HCT116 (cell line): ENCODE data around the gene RBBP8NL.

Source experiments
- JUND ChIP-seq: IDR thresholded peaks from 2 replicates; pipeline ENCODE4 v1.6.1; 2012
- POLR2A ChIP-seq: IDR thresholded peaks from 2 replicates; pipeline ENCODE4 v1.7.0; 2011; ENCODE audit warnings: borderline replicate concordance; ENCODE audit not compliant: insufficient read depth, insufficient read length; ENCODE audit errors: extremely low read depth
- POLR2AphosphoS5 ChIP-seq: IDR thresholded peaks from 2 replicates; pipeline ENCODE4 v1.6.1; 2011; ENCODE audit warnings: mild to moderate bottlenecking, low read depth, low read length, moderate library complexity
- SRF ChIP-seq: IDR thresholded peaks from 2 replicates; pipeline ENCODE4 v1.6.1; 2012; ENCODE audit warnings: low read depth
- YY1 ChIP-seq: IDR thresholded peaks from 2 replicates; pipeline ENCODE4 v1.6.1; 2011; ENCODE audit warnings: low read length, low read depth, moderate library complexity, mild to moderate bottlenecking; ENCODE audit not compliant: insufficient replicate concordance; ENCODE audit errors: extremely low read depth
- TF ChIP-seq, protein P1 (sequence below), 3 experiments: fragments of 200-600 bp in 1 of 3; sonication (generic) in 1 of 3; IDR thresholded peaks in 2 of 3; conservative IDR thresholded peaks in 1 of 3; 2 replicates each; pipeline ENCODE4 v1.5.1; 2012 to 2017; ENCODE audit warnings: low read depth in 2 of 3, low read length in 2 of 3, antibody characterized with exemption in 1 of 3, borderline replicate concordance in 1 of 3, control low read depth in 1 of 3, mild to moderate bottlenecking in 1 of 3, mixed read lengths in 1 of 3, mixed run types in 1 of 3, moderate library complexity in 1 of 3; ENCODE audit not compliant: insufficient read depth in 1 of 3
- TF ChIP-seq, protein P2 (sequence below): IDR thresholded peaks from 2 replicates; pipeline ENCODE4 v1.6.1; 2012
- TF ChIP-seq, protein P3 (sequence below): IDR thresholded peaks from 2 replicates; pipeline ENCODE4 v1.6.1; 2012

DNA sequence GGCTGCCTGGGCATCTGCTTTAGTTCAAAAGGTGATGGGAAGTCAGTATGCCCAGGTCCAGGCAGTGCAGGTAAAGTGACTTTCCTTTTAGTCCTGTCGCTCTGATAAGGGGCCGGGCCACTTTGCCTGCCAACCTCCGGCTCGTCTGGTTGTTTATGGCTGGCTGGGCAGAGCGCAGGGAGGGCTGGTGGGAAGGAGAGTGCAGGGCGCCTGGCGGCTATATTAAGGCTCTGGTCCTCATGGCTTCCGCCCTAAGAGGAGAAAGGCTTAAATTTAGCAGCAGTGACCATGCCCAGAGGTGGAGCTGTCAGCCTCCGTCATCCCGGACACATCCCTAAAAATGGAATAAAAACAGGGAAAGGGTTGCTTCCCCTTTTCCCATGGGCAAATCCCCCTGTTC, 33.8 kb upstream of the RBBP8NL start:
- TF ChIP-seq YY1 (no peak), JUND (no peak), POLR2A (no peak), POLR2AphosphoS5 (no peak), SRF (no peak)
- TF ChIP-seq, protein P1, sequence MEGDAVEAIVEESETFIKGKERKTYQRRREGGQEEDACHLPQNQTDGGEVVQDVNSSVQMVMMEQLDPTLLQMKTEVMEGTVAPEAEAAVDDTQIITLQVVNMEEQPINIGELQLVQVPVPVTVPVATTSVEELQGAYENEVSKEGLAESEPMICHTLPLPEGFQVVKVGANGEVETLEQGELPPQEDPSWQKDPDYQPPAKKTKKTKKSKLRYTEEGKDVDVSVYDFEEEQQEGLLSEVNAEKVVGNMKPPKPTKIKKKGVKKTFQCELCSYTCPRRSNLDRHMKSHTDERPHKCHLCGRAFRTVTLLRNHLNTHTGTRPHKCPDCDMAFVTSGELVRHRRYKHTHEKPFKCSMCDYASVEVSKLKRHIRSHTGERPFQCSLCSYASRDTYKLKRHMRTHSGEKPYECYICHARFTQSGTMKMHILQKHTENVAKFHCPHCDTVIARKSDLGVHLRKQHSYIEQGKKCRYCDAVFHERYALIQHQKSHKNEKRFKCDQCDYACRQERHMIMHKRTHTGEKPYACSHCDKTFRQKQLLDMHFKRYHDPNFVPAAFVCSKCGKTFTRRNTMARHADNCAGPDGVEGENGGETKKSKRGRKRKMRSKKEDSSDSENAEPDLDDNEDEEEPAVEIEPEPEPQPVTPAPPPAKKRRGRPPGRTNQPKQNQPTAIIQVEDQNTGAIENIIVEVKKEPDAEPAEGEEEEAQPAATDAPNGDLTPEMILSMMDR (IDR thresholded peaks at IDR 0.05 in 2 of 3, conservative IDR thresholded peaks at IDR 0.05 in 1 of 3; ENCODE audit: borderline replicate concordance in 1 of 3, insufficient read depth in 1 of 3, low read depth in 2 of 3, low read length in 2 of 3): no peak
- TF ChIP-seq, protein P2, sequence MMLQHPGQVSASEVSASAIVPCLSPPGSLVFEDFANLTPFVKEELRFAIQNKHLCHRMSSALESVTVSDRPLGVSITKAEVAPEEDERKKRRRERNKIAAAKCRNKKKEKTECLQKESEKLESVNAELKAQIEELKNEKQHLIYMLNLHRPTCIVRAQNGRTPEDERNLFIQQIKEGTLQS: no peak
- TF ChIP-seq, protein P3, sequence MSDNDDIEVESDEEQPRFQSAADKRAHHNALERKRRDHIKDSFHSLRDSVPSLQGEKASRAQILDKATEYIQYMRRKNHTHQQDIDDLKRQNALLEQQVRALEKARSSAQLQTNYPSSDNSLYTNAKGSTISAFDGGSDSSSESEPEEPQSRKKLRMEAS: no peak
